ENCODE data around the gene NCOA7.

DNA sequence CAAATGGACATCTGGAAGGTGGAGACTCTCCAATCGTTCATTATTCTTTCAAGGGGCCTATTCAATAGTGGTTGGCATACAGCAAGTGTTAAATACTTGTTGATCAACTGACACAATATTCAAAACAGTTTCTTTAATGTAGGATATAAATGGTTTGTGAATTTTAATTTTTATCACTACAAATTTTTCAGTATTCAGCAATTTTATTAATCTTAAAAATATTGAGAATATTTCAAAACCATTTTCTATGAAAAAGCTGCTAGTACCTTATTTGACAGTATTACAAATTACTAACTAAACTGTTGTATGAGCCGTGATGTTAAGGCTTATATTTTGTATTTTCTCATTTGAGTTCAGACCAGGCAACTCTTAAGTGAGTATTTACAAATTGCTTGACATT, 32.4 kb downstream of the NCOA7 start:
- TF ChIP-seq, protein P1, sequence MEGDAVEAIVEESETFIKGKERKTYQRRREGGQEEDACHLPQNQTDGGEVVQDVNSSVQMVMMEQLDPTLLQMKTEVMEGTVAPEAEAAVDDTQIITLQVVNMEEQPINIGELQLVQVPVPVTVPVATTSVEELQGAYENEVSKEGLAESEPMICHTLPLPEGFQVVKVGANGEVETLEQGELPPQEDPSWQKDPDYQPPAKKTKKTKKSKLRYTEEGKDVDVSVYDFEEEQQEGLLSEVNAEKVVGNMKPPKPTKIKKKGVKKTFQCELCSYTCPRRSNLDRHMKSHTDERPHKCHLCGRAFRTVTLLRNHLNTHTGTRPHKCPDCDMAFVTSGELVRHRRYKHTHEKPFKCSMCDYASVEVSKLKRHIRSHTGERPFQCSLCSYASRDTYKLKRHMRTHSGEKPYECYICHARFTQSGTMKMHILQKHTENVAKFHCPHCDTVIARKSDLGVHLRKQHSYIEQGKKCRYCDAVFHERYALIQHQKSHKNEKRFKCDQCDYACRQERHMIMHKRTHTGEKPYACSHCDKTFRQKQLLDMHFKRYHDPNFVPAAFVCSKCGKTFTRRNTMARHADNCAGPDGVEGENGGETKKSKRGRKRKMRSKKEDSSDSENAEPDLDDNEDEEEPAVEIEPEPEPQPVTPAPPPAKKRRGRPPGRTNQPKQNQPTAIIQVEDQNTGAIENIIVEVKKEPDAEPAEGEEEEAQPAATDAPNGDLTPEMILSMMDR (IDR thresholded peaks at IDR 0.05), result no peak
- no peak for TF ChIP-seq POLR2A (IDR thresholded peaks at IDR 0.05)

Data from heart left ventricle (tissue), 13 donors.